Fibroblast of the aortic adventitia (primary cell): ENCODE measurements around the gene ADAMTS13. TPM values are rescaled to one million over a fixed set of nuclear protein-coding genes. Genes with fewer than 3 reads are reported as not detected.

Experiments used
- DNase-seq: peaks from one replicate; pipeline ENCODE4 v3.0.0-alpha.2; 2010; ENCODE audit warnings: low read depth
- H3K4me3 ChIP-seq: 2 replicates; pipeline ENCODE4 v1.5.1; 2011; ENCODE audit warnings: low read depth, mild to moderate bottlenecking, control low read depth, low read length, moderate library complexity
- CTCF ChIP-seq: IDR thresholded peaks from 2 replicates; pipeline ENCODE4 v1.5.1; 2011; ENCODE audit warnings: mild to moderate bottlenecking, low read length, control low read depth, inconsistent platforms; ENCODE audit not compliant: insufficient read depth
- total RNA-seq: library from RNA; depleted of rRNA; stranded (reverse); fragments of >200 nt; gene quantifications from 2 replicates; pipeline ENCODE4 v1.2.3, GENCODE V29; 2012; ENCODE audit warnings: low replicate concordance

Gene ADAMTS13
- total RNA-seq, 1 donor, result 1.4 TPM

DNA sequence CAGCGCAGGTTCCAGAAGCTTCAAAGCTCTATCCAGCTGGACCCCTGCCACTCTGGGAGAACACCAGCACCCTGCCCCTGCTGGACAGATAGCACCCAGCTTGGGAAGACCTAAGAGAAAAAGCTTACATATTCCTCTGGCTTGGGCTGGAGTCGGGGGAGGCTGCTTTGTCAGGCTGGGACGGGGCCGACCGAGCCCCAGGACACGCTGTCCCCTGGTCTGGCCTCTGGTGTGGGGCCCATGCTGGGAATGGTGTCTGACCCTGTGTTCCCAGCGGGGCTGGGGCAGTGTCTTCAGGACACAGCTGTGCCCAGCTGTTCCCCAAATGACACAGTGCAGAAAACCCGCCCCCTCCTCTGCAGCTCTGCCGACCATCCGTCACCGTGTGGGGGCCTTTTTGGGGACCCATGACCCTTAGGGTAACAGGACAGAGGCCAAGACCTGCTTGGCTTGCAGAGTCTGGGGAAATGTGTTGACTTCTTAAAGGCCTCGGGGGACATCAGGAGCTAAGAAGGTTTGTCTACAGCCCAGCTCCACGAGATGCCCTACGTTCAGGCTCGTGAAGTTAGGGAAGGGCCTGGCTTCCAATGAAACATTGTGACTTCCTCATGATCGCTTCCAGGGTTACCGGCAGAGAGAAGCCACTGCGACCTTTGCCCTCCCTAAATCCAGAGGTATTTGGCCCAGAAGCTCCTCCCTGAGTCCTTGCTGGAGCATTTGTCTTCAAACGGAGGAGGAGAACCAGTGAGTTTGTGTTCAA, 77.1 kb downstream of the ADAMTS13 start:
- no peak for DNase-seq
- TF ChIP-seq CTCF, result peak; percentile 12
- no peak overlapping the region for H3K4me3 ChIP-seq

GRCh38 chr9:133499892-133500270, 77.7 kb downstream of the ADAMTS13 start:
- no peak for TF ChIP-seq CTCF
- DNase-seq, result no peak
- no peak overlapping the region for H3K4me3 ChIP-seq

- no peak for TF ChIP-seq CTCF
- no peak for DNase-seq
- H3K4me3 ChIP-seq, result no peak overlapping the region
Observed at GRCh38 chr9:133502112-133502511, 79.9 kb downstream of the ADAMTS13 start.

DNA sequence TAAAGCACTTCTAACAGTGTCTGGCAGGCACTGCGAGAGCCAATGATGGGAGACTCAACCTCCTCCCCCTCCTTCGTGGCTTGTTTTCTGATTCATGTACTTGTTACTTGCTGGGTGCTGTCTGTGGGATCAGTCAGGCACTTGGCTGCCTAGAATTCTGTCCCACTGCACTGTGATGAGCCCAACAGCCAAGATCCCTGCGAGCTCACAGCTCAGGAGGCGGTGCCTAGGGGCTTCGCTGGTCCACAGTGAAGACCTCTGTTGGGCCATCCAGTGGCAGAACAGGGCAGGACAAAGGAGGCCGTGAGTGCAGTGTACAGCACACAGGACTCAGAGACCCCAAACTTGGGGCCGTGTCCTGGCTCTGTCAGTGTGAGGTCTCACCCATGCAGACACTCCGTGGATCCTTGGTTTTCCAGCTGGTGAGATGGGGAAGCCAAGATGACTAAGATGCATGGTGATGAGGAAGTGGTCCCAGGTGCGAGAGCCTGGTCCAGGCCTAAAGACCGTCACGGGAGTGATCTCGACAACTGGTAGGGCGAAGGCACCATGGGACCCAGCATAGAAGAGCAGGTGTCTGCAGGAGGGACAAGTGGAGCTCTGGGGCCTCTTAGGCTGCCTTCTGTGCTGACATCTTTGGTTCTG, 83.1 kb downstream of the ADAMTS13 start:
- H3K4me3 ChIP-seq, result no peak overlapping the region
- DNase-seq, result peak; percentile 36
- TF ChIP-seq CTCF, result no peak

DNA sequence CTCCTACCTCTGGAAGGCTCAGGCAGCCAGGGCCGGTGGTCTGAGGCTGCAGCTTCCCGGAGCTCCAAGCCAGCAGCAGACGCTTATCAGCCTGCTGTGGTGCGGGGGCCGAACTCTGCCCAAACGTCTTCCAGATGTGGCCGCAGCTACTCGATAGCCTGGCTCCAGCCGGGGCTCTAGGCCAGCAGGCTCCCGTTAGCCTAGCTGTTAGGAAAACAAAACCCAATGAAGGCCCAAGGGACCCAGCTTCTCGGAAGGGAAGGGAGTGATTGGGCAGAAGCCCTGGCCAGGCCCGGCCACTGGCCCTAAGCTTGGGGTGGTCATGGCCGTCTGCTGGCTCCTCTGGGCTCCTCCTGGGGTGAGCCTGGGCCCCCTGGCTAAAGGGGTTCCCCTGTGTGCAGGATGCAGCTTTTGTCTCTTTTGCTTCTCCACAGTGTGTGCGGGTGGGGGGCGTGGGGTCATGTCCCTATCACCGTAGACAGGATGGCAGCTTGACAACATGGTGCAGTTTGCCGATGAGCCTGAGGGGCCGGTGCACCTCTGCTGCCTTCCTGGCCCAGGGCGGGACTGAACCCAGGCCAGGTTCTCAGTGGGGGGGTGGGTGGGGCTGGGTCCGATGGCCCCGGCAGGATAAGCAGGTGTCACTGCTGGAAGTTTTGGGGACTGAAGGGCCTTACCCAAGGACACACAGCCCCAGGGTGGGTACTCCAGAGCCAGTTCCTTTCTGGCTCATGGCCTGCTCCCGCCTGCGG, 83.9 kb downstream of the ADAMTS13 start:
- H3K4me3 ChIP-seq, result no peak overlapping the region
- peak; percentile 97 for DNase-seq

GRCh38 chr9:133506653-133507038, 84.5 kb downstream of the ADAMTS13 start:
- no peak overlapping the region for H3K4me3 ChIP-seq
- DNase-seq, result peak; percentile 95
- peak; percentile 47 for TF ChIP-seq CTCF

More for the DNA sequence above, 83.9 kb downstream of the ADAMTS13 start:
- TF ChIP-seq CTCF, result no peak
